HG03558 (cell line): ENCODE measurements around the gene DYNC2H1.

Source experiments
- ATAC-seq: cut with Tn5 transposase; IDR thresholded peaks from one replicate; pipeline ENCODE4 v1.9.1; 2021; ENCODE audit warnings: moderate number of reproducible peaks; ENCODE audit not compliant: unreplicated experiment; ENCODE audit errors: extremely low read depth

The DYNC2H1 gene

GRCh38 chr11:103272876-103273275, 163.7 kb downstream of the DYNC2H1 start:
- no peak for ATAC-seq

GRCh38 chr11:103274025-103274424, 164.8 kb downstream of the DYNC2H1 start:
- no peak for ATAC-seq

GRCh38 chr11:103279821-103280220, 170.6 kb downstream of the DYNC2H1 start:
- no peak for ATAC-seq

DNA sequence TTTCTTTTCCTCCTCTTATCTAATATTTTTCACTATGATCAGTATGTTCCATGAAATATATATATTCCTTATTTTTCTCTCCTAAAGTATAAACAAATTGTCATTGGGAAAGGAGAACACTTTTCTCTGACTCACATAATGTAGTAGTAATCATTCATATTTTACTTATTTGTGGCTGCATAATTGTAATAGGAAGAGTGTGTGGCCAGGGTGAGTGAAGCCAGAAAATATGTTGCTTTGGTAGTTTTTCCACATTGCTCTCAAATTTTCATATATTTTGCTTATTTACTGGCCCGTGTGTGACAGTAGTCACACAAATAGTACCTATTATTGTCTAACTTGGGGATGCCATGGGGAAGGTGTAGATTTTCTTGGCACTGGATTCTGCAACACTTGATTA, 172.1 kb downstream of the DYNC2H1 start:
- ATAC-seq = no peak

DNA sequence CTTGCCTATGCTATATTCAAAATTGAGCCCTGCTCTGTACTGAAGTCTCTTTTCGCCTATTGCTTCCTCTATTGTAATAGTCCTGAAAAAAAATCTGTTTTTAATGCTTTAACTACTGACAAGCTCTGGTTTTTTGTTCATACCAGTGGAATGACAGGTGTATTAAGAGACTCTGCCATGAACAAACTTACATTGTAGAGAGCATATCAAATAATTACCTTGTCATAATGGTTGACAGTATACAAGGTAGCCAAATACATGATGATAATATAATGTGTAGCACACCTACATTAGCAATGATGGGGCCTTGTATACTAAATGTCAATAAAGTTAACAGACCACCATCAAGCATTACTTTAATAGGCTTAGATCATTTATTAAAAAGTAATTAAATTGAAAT, 175.0 kb downstream of the DYNC2H1 start:
- ATAC-seq = no peak

GRCh38 chr11:103294516-103294915, 185.3 kb downstream of the DYNC2H1 start:
- no peak for ATAC-seq

DNA sequence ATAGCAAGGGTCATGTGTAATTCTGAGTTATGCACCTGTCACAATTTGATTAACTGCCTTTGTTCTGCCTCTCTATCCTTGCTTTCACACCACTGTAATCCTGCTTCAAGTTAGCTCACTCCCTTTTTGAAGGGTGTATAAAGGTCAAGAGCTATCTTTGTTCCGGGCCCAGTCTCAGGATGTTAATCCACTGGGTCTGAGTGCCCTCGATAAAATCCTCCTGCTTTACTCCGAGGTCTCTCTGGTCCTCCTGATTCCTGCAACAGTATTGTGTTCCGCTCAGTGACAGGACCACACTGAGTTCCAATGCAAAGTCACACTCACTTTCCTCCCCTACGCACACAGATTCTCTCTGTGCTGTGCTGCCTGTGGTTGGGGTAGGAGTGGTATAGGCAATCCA, 186.5 kb downstream of the DYNC2H1 start:
- ATAC-seq = no peak

- no peak for ATAC-seq
These were observed 188.7 kb downstream of the DYNC2H1 start for GRCh38 chr11:103297900-103298299.

DNA sequence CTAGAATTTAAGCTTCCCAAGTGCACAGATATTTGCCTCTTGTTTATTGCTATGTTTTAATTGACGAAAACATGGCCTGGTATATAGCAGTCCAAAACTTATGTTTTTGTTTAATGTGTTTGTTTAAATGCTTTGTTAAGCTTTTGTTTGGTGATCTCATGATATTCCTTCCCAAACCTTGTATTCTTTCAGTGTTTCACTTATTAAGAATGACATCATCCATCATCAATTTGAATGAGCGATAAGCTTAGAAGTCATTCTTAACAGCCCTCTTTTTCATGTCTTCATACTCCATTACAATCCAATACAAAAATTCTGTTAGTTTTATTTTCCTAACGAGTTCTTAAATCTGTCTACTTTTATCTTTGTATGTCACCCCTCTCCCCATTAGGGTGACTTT, 206.0 kb downstream of the DYNC2H1 start:
- ATAC-seq = no peak

GRCh38 chr11:103317118-103317517, 207.9 kb downstream of the DYNC2H1 start:
- ATAC-seq = no peak

DNA sequence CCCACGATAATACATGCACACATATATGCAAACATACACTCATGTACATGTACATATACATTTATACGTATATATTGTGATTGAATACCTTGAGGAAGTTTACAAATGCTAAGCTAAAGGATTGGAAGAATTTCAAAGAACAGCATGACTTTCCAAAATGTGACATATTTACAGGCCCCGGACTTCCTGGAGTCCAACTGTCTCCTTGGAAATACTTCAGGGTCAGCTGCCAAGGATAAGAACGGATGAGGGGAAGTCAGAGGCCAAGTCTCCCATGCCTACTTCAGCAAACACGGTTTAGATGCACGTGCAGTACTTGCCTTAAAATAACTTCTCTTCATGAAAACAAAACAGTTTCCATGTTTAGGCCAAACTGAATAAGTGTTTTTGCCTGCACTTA, 213.6 kb downstream of the DYNC2H1 start:
- no peak for ATAC-seq

DNA sequence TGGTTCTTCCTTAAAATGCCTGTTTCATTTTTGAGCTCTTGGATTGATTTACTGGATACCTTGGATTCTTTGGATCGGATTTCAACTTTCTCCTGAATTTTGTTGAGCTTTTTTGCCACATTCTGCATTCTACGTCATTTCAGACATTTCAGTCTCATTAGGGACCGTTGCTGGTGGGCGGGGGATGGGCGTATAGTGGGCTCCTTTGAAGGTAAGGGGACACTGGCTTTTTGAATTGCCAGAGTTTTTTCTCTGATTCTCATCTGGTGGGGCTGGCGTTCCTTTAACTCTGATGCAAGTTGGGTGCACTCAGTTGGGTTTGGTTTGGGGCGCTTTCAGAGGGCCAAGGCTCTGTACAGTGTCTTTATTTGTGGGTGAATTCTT, 216.5 kb downstream of the DYNC2H1 start:
- ATAC-seq = no peak

- peak; percentile 84 for ATAC-seq
These were observed 217.0 kb downstream of the DYNC2H1 start for GRCh38 chr11:103326070-103326794.

DNA sequence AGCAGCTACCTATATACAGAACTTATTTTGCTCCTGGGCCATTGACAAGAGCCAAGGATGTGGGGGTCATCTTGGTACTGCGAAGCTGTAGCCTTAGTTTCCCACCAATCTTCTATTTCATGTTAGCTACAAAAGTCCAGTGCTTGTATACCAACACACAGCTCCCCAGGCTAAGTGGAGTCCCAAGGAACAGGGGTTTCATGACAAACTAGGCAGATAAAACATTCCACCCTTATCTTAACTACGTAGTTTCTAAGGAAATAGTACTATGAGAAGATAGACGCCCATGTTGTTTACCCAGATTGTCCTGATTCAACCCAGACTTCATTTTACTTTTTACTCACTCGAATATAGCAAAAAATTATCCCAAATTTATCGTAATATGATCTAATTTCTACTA, 218.5 kb downstream of the DYNC2H1 start:
- no peak for ATAC-seq

GRCh38 chr11:103332409-103332808, 223.2 kb downstream of the DYNC2H1 start:
- no peak for ATAC-seq

DNA sequence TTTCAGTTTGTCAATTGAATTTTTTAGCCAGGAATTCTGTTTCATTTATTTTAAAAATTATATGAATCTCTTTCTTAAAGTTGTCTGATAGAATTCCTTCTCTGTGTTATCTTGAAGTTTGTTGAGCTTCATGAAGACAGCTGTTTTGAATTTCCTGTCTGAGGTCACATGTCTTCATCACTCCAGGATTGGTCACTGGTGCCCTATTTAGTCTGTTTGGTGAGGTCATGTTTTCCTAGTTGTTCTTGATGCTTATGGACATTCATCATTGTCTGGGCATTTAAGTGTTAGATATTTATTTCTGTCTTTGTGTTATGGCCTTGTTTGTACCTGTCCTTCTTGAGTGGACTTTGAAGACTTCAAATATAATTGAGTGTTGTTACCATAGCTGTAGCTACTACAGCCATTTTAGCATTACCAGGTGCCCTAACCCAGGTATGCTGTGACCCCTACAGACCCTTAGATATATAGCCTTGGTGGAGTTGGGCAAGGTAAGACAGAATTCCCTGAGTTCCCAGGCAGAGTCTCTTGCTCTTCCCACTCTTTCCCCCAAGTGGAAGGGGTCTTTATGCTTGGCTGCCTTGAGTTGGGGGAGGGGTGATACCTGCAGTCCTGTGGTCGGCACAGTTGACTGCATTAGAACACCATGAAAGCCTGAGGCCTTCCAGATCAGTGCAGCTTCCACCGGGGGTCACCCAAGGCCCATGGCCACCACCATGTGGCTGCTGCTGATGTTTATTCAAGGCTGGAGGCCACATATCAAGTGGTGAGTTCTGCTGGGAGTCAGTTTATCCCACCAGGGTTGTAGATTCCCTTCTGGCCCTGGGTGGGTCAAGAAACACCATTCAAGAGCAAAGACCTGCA, 229.6 kb downstream of the DYNC2H1 start:
- ATAC-seq = no peak

- ATAC-seq = no peak
These were observed 230.2 kb downstream of the DYNC2H1 start for GRCh38 chr11:103339485-103339857.

DNA sequence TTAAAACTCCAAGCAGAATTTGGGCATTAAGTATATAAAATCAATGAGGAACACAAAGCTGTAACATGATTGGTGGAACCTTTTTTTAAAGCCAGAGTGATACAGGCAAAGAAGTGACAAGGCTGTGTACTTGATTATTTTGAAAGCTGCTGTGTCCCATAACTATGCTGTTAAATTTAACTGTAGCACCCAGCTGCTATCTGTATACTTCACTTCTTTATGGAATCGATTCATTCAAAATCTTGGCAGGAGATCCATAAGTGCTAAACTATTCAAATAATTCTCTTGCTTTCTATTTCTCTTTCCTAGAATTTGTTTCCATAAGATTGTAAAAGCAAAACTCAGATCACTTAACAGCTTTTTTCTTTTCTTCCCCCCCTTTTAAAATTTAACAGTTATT, 231.7 kb downstream of the DYNC2H1 start:
- no peak for ATAC-seq

DNA sequence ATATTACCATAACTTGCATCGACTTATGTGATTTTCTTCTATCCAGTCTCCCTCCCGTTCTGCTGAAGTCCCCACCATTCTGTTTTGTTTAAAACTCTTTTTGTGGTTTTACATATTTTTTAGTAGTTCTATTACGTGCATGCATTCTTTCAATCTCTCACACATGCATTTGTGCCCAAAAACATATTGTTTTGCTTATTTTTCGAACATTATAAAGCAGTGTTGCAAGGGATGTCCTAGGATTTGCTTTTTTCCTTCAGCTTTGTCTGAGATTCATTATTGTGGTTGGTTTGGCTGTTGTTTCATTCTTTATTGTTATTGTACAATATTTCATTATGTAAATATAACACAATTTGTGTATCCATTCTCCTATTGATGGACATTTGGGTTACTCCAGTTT, 235.7 kb downstream of the DYNC2H1 start:
- no peak for ATAC-seq

DNA sequence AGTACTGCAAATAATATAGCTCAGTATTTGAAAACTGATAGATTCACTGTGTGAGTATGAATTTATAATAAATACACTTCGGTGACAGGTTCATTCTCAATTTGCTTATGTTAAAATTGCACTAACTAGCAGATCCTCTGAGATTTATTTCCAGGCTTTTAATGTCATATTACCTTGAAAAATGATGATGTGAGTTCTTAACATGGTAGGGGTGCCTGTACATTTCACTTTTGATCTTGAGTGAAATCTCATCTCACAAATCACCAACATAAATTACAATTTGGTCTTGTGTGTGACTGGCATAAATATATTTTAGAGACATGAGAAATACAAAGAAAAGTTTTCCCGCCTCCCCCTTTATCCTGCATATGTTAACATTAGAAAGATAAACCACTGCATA, 240.4 kb downstream of the DYNC2H1 start:
- ATAC-seq = no peak

GRCh38 chr11:103354656-103355055, 245.4 kb downstream of the DYNC2H1 start:
- ATAC-seq = no peak

- ATAC-seq = no peak
These were observed 249.0 kb downstream of the DYNC2H1 start for GRCh38 chr11:103358251-103358650.
